RCC 7860 (cell line): ENCODE results near the gene SLPI.

ENCODE experiments used
- DNase-seq: peaks from one replicate; pipeline ENCODE4 v3.0.0-alpha.2; 2015; ENCODE audit warnings: low spot score
- FAIRE-seq: peaks from 2 replicates; lab custom pipeline; 2012; peaks lifted over from hg19 to GRCh38; lab: Jason Lieb, UNC

SLPI gene

DNA sequence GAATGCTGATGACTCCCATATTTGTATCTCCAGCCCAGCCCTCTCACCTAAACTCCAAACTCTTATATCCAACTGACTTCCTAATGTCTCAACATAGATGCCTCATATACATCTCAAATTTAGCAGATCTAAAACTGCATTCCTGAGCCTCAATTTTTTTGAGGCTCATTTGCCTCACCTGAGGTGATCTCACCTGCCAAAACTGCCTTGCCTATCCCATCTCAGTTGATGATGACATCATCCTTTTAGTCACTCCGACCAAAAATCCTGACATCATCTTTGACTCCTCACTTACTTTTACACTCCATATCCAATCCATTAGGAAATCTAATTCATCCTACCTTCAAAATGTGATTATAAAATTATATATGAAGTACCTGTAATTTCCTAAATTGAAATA lies 25.6 kb upstream of the SLPI start:
- DNase-seq, result no peak
- FAIRE-seq, result no peak

DNA sequence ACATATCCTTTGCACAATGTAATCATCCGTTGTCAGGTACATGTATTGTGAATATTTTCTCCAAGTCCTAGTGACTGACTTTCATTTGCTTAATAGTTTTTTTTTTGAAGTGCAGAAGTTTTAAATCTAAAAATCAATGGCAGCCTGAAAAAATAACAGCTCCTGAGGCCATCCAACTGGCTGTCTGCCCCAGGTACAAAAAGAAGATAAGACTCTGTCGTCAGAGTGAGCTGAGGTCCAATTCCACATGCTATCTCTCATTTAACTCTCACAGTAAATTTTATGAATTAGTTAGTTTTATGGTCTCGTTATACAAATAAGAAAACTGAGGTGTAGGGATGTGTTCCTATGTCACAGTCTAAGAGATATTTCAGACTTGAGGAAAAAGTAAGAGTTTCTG lies 21.0 kb upstream of the SLPI start:
- FAIRE-seq (no peak), DNase-seq (no peak)

DNA sequence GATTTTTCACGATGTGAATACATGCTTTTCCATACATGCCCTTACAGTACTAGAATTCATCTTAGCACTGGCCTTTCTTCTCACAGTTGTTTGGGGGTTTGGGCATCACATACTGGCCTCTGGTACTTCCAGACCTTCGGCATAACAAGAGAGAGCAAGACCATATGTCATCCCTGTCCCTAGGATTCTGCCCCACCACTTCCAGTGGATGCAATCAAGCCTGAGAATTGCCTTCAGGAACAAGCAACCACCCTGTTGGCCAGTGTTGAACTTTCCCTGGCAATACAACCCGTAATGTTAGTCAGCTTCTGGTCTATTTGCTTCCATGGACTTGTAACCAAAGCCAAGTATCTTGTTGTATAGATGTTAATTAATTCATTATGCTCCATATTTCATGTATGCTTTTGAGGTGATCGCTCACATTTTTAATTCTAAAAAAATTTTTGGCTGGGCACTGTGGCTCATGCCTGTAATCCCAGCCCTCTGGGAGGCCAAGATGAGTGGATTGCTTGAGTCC lies 15.4 kb upstream of the SLPI start:
- no peak for DNase-seq
- FAIRE-seq, result no peak

DNA sequence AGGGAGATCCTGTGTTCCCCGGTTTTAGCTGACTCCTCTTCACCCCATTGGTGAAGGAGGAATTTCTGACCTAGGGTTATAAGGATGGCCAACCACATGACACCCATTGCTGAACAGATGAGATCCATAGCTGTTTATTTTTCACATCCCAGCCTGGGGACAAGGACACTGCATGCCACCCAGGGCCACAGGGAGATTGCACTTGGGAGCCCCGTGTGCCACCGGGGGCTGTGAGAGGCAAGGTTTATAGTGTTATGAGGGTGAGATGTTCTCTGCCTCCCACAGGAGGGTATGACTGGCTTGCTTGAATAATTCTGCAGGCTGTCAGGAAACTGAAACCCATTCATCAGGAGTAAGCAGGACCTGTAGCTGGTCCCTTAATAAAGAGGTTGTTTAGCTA lies 14.7 kb upstream of the SLPI start:
- FAIRE-seq (no peak), DNase-seq (no peak)

DNA sequence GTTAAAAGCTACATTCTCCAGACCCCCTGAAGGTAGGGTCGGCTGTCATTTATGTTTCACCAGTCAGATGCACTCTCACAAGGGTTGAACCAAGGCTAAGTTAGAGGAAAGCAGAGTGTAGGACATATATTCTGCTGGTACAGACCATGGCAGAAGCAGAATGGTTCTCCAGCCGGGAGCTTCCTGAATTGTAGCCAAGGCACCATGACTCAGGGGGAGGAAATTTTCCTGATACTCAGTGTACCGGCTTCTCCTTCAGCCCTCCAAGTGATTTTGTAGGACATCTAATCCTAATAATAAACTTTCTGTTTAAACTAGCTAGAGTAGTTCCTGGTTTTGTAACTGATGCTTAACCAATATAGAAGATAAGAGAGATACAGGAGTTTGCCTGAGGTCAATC lies 14.2 kb upstream of the SLPI start:
- FAIRE-seq, result no peak
- DNase-seq, result no peak

DNA sequence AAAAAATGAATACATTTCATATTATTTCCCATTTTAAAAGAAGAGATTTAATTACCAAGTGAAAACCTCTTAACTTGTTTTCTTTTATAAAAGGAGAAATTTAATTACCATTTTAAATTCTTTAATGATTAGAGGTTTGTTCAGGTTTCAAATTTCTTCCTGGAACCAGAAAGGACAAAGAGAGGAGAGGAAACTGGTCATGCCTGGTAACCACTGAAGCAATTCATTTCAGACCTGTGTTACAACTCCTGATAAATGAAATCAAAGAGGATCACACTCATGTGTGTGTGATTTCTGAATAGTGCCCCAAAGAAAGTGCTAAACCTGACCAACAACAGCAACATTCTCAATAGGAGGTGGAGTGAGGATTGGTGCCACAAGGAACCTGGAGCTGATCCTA lies 12.6 kb upstream of the SLPI start:
- DNase-seq, result no peak
- FAIRE-seq, result no peak

DNA sequence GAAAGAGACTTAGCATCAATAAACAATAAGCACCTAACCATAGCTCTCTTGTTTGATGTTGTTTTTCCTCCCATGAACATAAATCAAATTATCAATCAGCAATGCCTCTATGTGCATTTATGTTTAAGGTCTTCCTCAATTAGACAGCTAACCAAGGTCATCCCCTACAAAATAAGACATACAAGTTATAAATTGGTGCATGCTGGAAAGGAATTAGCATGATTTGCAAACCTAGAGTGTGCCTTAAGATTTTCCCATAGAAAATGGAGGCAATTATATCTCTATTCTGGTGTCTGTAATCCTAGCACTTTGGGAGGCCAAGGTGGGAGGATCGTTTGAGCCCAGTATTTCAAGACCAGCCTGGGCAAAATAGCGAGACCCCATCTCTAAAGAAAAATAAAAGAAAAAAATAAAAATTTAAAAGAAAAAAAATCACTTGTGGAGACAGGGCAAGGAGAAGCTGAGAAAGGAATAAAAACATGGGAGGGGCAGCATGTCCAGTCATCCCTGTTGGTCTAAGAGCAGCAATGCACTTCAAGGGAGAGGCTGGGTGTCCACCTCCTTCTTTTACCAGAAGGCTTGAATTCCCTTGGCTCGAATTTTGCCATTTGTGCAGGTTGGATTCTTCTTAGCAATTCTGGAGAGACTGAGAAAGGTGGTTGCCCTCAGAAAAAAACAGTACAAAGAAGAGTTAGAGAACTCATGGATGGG lies 9.3 kb upstream of the SLPI start:
- no peak for FAIRE-seq
- DNase-seq, result no peak

DNA sequence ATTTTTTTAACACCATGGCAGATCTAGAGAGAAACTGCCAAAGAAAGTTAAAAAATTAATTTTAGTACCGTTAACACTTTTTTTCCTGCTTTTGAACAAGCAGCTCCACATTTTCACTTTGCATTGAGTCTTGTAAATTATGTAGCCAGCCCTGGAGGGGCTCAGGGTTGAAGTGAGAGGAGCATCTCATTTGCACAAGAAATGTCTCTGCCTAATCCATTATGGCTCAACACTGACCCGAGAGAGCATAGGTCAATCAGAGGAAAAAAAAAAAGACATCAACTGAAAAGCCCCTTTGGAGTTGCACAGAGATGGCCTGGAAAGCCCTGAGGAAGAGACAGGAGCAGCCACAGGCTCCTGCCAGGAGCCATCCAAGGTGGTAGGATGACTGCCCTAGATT lies 4.3 kb upstream of the SLPI start:
- no peak for DNase-seq
- no peak for FAIRE-seq

DNA sequence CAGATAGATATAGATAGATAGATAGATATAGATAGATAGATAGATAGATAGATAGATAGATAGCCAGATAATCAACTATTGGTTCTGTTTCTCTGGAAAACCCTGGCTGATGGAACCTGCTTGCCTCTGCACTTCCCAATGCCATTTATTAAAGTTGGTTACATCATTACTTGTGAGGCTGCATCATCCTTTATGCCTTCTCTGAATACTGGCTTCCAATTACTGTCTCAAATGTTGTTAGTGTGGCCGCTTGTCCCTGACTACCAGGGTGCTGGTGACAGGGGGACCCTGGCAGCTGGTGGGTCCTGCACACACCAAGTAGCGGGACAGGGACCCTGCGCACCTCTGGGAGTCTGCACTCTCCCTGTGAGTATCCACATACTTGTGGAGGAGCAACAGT lies 3.9 kb upstream of the SLPI start:
- FAIRE-seq (no peak), DNase-seq (no peak)

DNA sequence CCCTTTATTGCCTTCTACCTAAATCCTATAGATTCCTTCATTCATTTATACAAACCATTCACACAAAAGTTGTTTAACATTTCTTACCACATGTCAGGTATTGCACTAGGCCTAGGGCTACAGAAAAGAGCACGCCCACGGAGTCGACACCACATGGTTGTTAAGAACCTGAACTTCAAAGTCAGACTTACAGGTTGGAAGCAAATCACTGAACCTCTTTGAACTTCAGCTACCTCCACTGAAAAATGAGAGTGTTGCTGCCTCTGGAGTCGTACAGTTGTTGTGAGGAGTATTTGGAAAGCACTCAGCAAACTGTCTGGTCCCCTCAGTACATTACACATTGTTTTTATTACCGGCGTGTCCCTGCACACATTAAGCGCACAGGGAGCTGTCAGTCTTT lies 3.3 kb upstream of the SLPI start:
- FAIRE-seq (no peak), DNase-seq (no peak)

DNA sequence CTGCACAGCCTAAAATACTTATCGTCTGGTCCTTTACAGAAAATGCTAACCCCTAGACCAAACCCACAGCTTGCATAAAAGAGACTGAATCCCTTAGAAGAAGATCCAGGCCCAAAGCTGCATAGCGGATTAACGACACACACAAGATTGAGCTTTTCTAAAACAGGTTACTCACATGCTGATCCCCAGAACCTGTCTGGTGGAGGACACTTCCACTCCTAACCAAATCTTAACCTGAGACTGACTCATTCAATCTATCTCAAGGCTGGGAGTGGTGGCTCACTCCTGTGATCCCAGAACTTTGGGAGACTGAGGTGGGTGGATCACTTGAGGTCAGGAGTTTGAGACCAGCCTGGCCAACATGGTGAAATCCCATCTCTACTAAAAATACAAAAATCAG lies 2.8 kb upstream of the SLPI start:
- FAIRE-seq, result no peak
- DNase-seq, result no peak

DNA sequence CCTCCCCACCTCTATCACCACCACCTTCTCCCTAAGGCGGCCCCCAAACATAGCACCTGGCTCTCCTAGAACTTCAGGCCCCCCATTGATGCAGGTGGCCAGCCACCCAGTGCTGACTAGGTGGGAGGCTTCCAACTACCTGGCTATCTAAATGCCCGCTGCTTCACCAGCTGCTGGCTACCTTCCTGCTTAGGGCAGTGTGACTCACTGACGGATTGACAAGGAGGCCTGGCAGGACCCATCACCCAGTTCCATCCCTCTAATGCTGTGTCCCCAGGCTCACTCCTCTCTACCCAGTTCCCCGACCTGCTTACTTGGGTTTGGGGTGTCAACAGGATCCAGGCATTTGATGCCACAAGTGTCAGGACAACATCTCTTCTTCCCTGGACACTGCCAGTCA lies 1.1 kb downstream of the SLPI start:
- DNase-seq, result no peak
- FAIRE-seq, result no peak

DNA sequence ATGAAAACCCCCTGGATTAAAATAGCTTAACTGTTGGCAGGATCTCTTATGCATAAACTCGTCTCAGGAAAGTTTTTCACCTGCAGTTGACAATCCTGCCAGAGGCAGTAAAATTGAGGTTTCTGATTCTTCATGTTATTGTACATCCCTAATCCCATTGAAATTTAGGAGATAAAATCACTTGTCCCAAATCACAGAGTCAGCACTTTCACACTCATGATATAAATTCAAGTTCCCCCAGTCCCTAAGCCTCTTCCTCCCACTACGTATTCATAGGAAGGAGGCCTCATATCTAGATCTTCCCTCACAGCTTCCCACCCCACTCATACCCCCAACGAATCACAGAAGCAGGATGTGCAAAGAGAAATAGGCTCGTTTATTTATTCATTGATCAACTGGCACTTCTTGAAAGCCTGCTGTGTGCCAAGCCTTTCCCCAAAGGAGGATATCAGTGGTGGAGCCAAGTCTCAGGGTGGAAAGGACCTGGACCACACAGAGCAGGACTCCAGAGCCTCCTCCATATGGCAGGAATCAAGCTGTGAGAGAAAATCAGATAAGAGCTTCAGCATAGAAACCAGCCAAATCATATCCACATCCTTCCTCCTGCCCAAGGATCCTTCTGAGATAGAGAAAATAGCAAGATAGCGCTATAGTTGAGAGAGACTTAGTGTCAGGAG lies 2.3 kb downstream of the SLPI start:
- no peak for DNase-seq
- FAIRE-seq, result no peak

DNA sequence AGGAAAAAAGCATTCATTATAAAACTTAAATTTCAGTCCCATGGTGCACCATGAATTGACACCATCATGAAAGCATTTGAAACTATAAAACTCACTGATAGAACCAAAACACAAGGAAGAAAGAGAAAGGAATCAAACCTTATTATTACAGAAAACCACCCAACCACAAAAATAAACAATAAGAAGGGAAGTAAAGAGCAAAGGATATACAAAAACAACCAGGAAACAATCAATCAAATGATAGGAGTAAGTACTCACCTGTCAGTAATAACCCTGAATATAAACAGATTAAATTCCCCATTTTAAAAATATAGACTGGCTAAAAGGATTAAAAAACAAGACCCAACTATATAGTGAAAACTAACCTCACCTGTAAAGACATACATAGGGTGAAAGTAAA lies 5.8 kb downstream of the SLPI start:
- DNase-seq, result no peak
- no peak for FAIRE-seq

DNA sequence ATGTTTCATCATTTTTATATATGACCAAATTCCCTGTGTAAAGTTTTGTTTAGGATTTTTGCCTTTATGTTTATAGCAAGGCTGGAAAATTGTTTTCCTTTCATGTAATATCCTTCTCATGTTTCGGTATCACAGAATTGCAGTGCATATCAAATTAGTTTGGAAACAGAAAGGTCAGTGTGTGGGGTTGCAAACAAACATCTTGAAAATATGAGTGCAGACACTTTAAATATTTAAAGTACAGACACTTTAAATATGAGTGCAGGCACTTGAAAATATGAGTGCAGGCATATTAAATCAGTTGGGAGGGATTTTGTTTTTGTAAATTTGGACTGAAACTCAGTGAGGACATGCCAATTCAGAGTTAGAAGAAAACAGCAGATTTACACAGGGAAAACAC lies 6.5 kb downstream of the SLPI start:
- FAIRE-seq, result no peak
- DNase-seq, result no peak

DNA sequence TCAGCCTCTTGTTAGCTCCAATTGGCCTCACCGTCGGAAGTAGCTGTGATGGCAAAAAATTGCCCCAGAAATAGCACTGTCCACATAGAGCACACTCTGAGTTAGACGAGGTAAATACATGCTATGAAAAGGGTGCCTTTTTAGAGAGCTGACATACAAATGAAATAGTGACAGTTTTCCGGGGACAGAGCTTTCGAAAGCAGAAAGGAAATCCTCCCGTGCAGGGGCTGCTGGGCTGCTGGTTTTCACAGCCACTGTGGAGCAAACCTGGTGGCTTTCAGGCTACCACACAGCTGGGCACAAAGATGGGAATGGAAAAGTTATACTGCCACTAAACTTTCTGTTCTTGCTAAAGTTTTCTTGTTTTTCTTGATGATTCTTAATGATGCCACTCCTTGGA lies 8.3 kb downstream of the SLPI start:
- FAIRE-seq (no peak), DNase-seq (no peak)

DNA sequence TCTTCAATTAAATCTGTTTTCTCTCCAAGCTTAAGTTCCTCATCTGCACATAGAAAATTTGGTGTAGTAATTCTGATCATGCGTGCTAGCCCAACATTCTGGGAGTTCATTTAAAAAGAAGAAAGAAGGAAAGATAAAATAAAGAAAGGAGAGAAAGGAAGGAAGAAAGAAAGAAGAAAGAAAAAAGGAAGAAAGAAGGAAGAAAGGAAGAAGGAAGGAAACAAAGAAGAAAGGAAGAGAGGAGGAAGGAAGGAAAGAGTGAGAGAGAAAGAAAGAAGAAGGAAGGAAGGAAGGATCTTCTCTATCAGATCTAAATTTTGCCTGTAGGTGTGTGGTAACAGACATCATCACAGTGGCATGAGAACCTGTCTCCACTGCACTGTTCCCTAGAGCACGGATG lies 16.2 kb downstream of the SLPI start:
- DNase-seq (no peak), FAIRE-seq (no peak)

DNA sequence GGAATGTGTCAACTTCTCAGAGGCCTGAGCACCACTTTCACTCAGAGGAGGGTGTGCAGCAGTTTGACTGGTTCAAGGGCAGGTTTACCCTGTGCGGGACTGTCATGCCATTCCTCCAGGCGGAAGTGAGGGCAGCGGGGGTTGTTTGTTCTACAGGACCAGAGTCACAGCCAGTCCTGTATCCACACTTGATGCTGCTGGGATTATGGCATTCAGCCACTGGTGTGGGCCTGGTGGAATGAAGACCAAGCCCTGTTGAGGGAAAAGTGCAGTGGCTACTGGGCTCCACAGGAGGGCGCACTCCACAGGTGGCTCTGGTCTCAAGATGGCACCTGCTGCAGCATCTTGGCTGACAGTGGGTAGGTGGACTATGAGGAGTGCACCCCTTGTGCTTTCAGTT lies 18.4 kb downstream of the SLPI start:
- FAIRE-seq (no peak), DNase-seq (no peak)

DNA sequence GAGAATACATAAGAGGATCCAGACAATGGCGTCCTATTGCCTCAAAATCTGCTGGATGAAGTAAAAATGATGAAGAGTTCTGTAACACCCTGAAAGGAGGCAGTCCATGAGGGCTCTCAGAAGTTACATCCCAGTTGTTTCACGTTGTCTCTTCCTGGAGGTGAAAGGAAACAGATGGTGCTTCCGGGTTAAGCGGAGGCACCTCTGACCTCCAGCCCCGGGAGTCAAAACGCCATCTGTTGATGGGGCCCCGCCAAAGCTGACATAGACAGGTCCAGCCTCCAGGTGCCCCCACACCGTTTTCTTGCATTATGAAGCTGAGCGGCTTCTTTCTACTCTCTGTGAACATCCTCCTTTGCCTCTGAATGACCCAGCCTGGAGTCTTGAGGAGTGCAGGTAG lies 23.7 kb downstream of the SLPI start:
- DNase-seq, result no peak
- no peak for FAIRE-seq

DNA sequence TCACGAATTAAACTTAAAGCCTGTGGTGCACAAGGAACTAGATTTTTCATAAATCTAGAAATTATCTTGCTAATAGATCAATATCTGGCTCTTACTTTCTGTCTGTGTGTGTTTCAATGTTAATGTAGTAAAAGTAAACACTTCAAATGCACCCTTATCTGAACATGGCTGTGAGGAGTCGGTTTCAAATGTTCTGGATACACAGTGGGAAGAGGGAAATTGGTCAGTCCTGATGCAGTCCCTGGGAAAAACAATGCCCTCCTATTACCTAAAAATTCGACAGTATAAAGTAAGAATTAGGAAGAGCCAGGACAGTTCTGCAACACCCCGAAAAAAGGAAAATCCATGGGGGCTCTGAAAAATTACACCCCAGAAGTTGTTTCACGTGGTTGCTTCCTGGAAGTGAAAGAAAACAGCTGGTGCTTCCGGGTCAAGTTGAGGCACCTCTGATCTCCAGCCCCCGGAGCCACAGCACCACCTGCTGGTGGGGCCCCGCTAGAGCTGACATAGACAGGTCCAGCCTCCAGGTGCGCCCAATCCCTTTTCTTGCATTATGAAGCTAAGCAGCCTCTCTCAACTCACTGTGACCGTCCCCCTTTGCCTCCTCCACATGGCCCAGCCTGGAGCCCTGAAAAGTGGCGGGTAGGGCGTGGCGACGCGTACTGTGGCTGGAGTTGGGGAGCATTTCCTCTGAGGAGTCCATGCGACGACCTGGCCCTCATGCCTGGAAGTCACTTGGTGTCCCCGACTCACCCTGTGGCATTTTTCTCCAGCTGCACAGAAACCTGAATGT lies 24.9 kb downstream of the SLPI start:
- no peak for FAIRE-seq

DNA sequence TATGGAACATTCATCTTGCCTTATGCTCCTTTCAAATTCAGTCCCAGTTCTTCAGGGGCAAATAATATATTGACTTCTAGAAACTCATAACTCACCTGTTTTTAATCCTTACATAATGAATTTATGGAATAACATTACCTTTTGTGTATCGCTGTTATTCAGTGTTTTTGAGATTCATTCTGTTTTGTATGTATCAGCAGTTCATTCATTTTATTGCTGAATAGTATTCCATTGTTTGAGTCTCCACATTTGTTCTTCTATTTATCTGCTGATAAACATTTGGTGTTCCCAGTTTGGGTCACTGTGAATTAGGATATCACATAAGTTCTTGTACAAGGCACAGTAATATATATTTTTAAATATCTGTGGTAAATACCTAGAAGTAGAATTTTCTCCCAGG lies 28.1 kb downstream of the SLPI start:
- DNase-seq (no peak), FAIRE-seq (no peak)

More for the DNA sequence above, 24.9 kb downstream of the SLPI start:
- no peak for DNase-seq

DNA sequence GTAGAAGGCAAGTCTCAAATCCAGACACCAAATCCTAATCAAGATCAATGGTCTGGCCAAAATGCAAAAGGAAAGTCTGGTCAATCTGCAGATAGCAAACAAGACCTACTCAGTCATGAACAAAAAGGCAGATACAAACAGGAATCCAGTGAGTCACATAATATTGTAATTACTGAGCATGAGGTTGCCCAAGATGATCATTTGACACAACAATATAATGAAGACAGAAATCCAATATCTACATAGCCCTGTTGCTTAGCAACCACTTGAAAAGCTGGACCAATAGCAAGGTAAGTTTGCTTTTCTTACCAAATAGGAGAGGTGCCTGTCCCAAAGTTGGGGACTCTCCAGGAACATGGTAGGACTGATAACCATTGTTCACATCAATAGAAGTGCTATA lies 31.2 kb downstream of the SLPI start:
- FAIRE-seq (no peak), DNase-seq (no peak)
